ENCODE measurements around the gene TMEM25.
"Not testable (repeated sequence)": the region's sequence is repeated elsewhere in the genome, so short reads cannot be mapped to it uniquely, and the experiment has no call there.

The TMEM25 gene

DNA sequence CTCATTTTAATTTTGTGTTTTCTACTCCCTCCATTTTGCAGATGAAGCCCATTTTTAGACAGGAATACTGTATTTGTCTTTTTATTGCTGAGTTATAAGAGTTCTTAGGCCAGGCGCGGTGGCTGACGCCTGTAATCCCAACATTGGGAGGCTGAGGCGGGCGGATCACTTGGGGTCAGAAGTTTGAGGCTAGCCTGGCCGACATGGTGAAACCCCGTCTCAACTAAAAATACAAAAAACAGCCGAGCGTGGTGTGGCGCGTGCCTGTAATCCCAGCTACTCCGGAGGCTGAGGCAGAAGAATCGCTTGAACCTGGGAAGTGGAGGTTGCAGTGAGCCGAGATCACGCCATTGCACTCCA lies 40.7 kb downstream of the TMEM25 start:
- not testable (repeated sequence) for H3K4me1 ChIP-seq (ENCODE audit: control insufficient read depth, insufficient read depth, low read length); H3K9me3 ChIP-seq (ENCODE audit: control insufficient read depth, insufficient read depth, low read depth, low read length); H3K36me3 ChIP-seq (ENCODE audit: control insufficient read depth in 2 of 2, insufficient read depth in 1 of 2, low read length in 2 of 2)
- peak; percentile 41; the same call in 1 of the 2 replicates for TF ChIP-seq ZFP3 (tag by site-specific recombination; IDR thresholded peaks at IDR 0.05; ENCODE audit: low read depth)
- Histone ChIP-seq H3K4me3 (ENCODE audit: low read depth, low read length) (peak overlapping the region; percentile 98), H3K27ac (ENCODE audit: extremely low read depth, low read depth, low read length) (peak overlapping the region; percentile 28; the same call in 1 of the 2 replicates)
- POLR2A ChIA-PET = interaction anchor here (0.5 to 0.8 kb wide), 6 partner anchors 8 to 406 kb away, joined by 3 to 5 read pairs (median 4); no protein-coding TSS in a partner anchor
- CTCF ChIA-PET = interaction anchor here (0.6 to 0.7 kb wide), 2 partner anchors 31 to 33 kb away, joined by 5 to 7 read pairs; no protein-coding TSS in a partner anchor

DNA sequence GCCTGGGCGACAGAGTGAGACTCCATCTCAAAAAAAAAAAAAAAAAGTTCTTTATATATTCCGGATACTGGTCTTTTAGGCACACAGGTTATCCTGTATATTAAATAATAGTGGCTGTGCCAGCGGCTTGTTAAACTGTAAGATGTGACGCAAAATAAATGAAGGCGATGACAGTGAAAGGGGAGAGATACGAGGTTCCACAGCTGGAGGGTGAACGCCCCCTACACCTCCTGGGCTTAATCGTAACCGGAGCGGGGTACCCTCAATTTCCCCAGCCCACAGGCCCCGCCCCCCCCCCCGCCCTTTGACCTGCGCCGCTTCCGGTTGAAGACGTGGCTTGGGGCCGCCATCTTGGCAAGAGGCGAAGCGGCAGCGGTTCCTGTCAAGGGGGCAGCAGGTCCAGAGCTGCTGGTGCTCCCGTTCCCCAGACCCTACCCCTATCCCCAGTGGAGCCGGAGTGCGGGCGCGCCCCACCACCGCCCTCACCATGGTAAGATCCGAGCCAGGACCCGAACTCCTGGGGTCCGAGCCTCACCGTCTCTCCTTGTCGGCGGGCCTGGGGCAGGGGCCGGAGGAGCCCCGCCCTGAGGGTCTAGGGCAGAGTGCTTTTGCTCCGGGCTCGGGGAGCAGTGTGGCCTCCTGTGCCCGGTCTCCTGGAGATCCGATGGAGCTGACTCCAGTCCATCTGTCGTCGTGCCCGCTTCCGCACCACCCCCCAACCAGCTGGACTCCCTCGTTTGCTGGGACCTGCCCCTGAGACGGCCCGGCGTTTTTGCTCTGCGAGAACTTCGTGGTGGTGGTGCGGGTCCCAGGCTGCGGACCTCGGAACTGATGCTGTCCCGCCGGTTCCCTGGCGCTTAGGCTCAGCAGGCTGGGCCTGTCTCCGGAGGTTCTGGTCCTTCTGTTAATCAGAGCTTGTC lies 41.3 kb downstream of the TMEM25 start, which contains the start of gene ARCN1:
TSS of gene ARCN1 (plus strand) at position 349 of the 920 bp plus-strand sequence. CDS start at position 488, 139 bp downstream.
- CTCF ChIA-PET = interaction anchor here (0.7 to 2.1 kb wide), 3 partner anchors 15 to 32 kb away, joined by 3 to 8 read pairs (median 7); no protein-coding TSS in a partner anchor
- Histone ChIP-seq H3K4me1 (ENCODE audit: control insufficient read depth, insufficient read depth, low read length) (no peaks in the 10 kb centered on the region), H3K27ac (ENCODE audit: extremely low read depth, low read depth, low read length) (peak within 1 kb of the TSS; percentile 82)
- TF ChIP-seq ZNF202 (tag by site-specific recombination; IDR thresholded peaks at IDR 0.05; ENCODE audit: borderline replicate concordance) (no peak), ZNF16 (tag by site-specific recombination; IDR thresholded peaks at IDR 0.05; ENCODE audit: low read depth) (no peak), ZNF426 (tag by site-specific recombination; IDR thresholded peaks at IDR 0.05) (no peak), ZNF362 (tag by site-specific recombination; IDR thresholded peaks at IDR 0.05) (peak; percentile 83), ZNF768 (tag by site-specific recombination; IDR thresholded peaks at IDR 0.05) (no peak), ZNF830 (tag by site-specific recombination; IDR thresholded peaks at IDR 0.05; ENCODE audit: low read depth) (no peak), MYNN (tag by site-specific recombination; IDR thresholded peaks at IDR 0.05; ENCODE audit: borderline replicate concordance) (no peak), ZBTB8A (tag by site-specific recombination; IDR thresholded peaks at IDR 0.05) (peak; percentile 53), ZNF140 (tag by site-specific recombination; IDR thresholded peaks at IDR 0.05) (no peak), SP3 (tag by site-specific recombination; IDR thresholded peaks at IDR 0.05) (peak; percentile 54; the same call in 1 of the 2 replicates), ZNF677 (tag by site-specific recombination; IDR thresholded peaks at IDR 0.05) (no peak), ZBTB48 (tag by site-specific recombination; IDR thresholded peaks at IDR 0.05) (peak; percentile 87), ZNF239 (tag by site-specific recombination; IDR thresholded peaks at IDR 0.05) (no peak), SALL2 (tag by site-specific recombination; IDR thresholded peaks at IDR 0.05; ENCODE audit: borderline replicate concordance) (no peak), ZNF629 (tag by site-specific recombination; IDR thresholded peaks at IDR 0.05) (peak; percentile 42; the same call in 1 of the 2 replicates), ZNF610 (tag by site-specific recombination; IDR thresholded peaks at IDR 0.05; ENCODE audit: borderline replicate concordance) (no peak), ZNF544 (tag by site-specific recombination; IDR thresholded peaks at IDR 0.05) (no peak), ZNF837 (tag by site-specific recombination; IDR thresholded peaks at IDR 0.05) (no peak), ZBTB11 (tag by site-specific recombination; conservative IDR thresholded peaks at IDR 0.05; ENCODE audit: low read depth) (peak; percentile 38), GLIS2 (tag by site-specific recombination; IDR thresholded peaks at IDR 0.05) (no peak; the same call in 1 of the 2 replicates), SP2 (tag by site-specific recombination; IDR thresholded peaks at IDR 0.05) (peak; percentile 51), ZNF292 (tag by site-specific recombination; IDR thresholded peaks at IDR 0.05; ENCODE audit: borderline replicate concordance, low read depth) (no peak), ZNF473 (tag by site-specific recombination; IDR thresholded peaks at IDR 0.05) (no peak)
- TF ChIP-seq, protein P1, sequence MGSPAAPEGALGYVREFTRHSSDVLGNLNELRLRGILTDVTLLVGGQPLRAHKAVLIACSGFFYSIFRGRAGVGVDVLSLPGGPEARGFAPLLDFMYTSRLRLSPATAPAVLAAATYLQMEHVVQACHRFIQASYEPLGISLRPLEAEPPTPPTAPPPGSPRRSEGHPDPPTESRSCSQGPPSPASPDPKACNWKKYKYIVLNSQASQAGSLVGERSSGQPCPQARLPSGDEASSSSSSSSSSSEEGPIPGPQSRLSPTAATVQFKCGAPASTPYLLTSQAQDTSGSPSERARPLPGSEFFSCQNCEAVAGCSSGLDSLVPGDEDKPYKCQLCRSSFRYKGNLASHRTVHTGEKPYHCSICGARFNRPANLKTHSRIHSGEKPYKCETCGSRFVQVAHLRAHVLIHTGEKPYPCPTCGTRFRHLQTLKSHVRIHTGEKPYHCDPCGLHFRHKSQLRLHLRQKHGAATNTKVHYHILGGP (tag by site-specific recombination; IDR thresholded peaks at IDR 0.05) = no peak
- TF ChIP-seq, protein P2, sequence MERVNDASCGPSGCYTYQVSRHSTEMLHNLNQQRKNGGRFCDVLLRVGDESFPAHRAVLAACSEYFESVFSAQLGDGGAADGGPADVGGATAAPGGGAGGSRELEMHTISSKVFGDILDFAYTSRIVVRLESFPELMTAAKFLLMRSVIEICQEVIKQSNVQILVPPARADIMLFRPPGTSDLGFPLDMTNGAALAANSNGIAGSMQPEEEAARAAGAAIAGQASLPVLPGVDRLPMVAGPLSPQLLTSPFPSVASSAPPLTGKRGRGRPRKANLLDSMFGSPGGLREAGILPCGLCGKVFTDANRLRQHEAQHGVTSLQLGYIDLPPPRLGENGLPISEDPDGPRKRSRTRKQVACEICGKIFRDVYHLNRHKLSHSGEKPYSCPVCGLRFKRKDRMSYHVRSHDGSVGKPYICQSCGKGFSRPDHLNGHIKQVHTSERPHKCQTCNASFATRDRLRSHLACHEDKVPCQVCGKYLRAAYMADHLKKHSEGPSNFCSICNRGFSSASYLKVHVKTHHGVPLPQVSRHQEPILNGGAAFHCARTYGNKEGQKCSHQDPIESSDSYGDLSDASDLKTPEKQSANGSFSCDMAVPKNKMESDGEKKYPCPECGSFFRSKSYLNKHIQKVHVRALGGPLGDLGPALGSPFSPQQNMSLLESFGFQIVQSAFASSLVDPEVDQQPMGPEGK (tag by site-specific recombination; IDR thresholded peaks at IDR 0.05) = peak; percentile 57

More for the DNA sequence above, 41.3 kb downstream of the TMEM25 start, which contains the start of gene ARCN1:
- Histone ChIP-seq H3K9me3 (ENCODE audit: control insufficient read depth, insufficient read depth, low read depth, low read length) (no peaks in the 10 kb centered on the region), H3K4me3 (ENCODE audit: low read depth, low read length) (peak within 1 kb of the TSS; percentile 98), H3K36me3 (ENCODE audit: control insufficient read depth in 2 of 2, insufficient read depth in 1 of 2, low read length in 2 of 2) (no peaks in the 10 kb centered on the region; a peak in 1 of 3 replicates)
- POLR2A ChIA-PET = interaction anchor here (0.5 to 1.0 kb wide), 12 partner anchors 9 to 405 kb away, joined by 3 to 9 read pairs (median 4); partner anchors contain the start of gene TMEM25

Measured in HEK293 (cell line).